GM18951 (cell line): ENCODE measurements around the gene CLTCL1.

Source experiments
- POLR2A ChIP-seq: IDR thresholded peaks from 4 replicates; pipeline ENCODE4 v1.6.1; 2011; ENCODE audit warnings: mild to moderate bottlenecking; ENCODE audit not compliant: insufficient read length, insufficient read depth; ENCODE audit errors: extremely low read depth
- in situ Hi-C: fragments of 300-500 bp; cut with MboI; formaldehyde crosslinking; loops from one replicate; pipeline ENCODE4 v1.12.0; 2022; ENCODE audit warnings: low sequenced_read_pairs, mixed read lengths, inconsistent platforms; ENCODE audit not compliant: unreplicated experiment

Gene CLTCL1

DNA sequence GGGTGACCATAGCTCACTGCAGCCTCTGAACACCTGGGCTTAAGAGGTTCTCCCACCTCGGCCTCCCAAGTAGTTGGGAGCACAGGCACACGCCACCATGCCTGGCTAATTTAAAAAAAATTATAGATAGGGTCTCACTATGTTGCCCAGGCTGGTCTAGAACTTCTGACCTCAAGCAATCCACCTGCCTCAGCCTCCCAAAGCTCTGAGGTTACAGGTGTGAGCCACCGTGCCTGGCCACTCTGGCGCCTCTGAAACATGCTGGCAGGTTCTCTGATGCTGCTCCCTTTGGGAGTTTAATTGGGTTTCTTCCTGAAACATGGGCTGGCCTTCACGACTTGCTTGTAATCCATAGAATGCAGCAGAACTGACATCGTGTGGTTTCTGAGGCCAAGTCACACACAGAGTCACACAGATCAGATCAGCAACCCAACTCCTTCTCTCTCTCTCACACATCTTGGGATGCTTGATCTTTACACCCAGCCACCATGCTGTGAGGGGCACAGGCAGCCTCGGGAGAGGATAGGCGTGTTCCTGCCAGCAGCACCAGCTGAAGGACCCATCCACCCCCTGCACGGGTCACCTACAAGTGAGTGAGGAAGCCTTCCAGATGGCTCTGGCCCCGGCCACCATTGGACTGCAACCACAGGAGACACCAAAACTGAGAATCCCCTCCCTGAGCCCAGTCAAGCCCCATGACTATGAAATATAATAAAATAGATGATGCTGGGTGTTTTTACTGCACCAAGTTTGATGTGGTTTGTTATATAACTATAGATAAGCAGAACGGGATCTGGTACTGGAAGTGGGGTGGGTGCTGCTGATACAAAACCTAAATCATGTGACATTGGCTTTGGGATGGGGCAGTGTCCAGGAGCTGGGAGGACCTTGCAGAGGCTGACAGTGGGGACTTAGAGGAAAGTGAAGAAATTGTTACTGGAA is 138.3 kb downstream of the CLTCL1 start:
- no peak for TF ChIP-seq POLR2A
- in situ Hi-C loops = no loop called here

DNA sequence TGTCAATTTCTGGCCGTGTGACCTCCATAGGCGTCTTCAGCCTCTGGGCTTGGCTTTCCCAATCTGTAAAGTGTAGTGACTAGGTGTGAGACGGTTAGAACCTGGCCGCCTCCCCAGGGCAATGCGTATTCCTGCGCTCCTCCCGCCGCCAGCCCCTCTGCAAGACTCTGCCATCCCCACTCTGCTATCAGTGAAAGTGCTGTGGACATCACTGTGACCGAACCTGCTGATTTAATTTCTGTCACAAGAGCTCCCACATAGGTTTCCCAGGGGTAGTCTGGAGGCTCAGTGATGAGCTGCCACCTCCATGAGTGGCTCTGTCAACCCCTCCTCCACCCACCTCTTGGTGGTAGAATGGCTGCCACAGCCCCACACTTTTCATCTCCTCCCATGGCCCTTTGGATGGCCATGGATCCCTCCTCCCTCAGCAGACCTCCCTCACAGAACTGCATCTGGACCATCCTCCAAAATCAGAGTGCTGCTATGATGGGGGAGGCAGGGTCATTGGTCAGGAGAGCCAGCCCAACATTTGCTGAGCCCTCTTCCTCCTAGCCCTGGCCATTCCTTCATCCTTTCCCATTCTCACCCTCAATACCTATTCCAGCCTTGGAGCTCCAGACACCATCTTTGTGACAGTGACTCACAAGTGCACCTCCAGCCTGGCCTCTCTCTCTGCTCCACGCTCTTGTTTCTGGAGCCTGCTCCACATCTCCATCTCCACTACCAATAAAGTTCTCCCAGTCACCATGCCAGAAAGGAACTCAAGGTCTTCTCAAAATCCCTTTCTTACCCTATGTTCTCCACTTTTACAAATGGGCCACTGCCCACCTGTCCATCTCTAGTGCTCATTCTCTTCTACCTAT is 140.0 kb downstream of the CLTCL1 start:
- in situ Hi-C loops = no loop called here
- no peak for TF ChIP-seq POLR2A

DNA sequence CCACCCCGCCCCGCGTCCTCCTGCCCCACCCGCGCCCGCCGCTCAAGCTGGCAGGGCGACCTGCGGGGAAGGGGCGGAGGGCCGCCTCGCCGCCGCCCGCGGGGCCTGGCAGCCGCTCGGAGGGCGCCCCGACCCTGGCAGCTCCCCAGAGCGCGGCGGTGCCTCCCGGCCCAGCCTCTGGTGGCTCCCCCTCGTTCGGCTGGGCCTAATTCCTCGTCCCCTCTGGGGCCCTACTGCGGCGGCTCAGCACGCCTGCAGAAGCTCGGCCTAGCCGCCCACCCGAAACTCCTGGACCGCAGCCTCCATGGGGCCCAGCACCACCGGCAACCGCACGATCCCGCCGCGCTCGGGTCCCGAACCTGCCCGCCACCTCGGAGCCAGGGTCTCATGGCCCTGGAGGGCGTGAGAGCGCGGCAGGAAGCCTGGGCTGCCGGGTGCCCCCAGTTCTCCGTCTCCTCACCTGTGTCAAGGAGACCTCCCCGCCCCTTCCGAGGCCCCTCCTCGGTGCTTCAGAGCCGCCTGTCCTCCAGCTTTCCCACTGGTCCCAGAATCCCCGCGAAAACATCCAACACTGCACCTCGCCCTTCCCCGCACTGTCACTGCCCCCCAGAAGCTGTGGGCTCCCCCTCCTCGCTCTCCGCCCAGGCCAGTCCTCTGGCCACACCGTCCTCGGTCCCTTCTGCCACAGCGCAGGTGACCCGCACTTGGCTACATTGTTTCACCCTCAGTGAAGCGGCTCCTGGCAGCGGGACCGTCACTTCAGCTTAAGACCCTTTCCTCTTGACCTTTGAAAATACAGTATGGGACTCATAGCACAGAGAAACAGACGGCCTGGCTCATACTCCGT is 140.8 kb downstream of the CLTCL1 start:
- no peak for TF ChIP-seq POLR2A
- in situ Hi-C loops = no loop called here

DNA sequence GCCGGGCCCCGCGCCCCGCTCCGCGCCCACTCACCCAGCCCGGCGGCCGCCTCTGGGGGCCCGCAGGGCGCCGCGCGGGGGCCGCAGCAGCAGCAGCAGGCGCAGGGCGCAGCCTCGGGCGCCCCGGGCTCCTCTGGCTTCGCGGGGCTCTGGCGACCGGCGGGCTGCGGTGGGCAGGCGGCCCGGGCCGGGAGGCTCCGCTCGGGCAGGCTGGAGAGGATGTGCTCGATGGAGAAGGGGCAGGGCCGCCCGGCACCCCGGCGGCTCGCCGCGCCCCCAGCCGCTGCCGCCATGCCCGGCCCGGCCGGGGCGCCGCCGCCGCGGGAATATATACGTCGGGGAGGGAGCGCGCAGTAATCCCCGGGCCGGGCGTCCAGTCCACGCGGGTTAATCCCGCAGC is 141.5 kb downstream of the CLTCL1 start, which contains the start of gene GSC2:
Gene GSC2 (minus strand): TSS at position 302 of the 400 bp plus-strand sequence. CDS start 9 bp downstream, at position 293.
- TF ChIP-seq POLR2A = no peak

DNA sequence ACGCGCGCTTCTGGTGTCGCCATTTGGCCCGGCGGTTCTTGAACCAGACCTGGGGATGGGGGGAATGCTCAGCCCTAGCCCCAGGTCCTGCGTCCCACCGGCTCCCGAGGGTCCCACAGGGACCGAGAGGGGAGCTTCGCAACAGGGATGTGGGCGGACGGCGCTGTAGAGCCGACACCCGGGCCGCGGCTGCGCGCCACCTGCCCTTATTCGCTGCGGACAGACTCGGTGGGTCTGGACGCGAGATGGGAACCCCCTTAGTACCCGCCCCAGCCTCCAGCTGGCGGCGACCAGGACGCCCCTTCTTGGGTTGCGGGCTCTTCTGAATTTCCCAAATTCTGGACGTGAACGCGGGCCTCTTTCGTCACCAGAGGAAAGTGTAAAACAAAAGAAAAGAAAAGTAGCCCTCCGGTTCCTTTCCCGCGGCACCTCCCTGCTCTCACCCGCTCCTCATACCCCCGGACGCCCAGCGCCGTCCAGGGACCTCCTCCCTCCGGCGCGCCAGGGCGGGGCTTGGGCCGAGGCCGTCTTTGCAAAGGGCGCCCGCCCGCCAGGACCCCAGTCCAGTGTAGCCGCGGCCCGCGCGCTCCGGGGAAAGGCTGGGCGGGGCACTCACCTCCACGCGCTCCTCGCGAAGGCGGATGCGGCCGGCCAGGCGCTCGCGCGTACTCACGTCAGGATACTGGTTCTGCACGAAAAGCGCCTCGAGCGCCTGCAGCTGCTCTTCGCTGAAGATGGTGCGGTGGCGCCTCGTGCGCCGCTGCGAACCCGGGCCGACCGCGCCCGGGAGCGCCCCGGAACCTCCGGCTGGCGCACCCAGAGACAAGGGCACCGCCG is 142.3 kb downstream of the CLTCL1 start:
- in situ Hi-C loops = no loop called here
- TF ChIP-seq POLR2A = no peak

More for the DNA sequence above, 141.5 kb downstream of the CLTCL1 start, which contains the start of gene GSC2:
- in situ Hi-C loops = no loop called here

DNA sequence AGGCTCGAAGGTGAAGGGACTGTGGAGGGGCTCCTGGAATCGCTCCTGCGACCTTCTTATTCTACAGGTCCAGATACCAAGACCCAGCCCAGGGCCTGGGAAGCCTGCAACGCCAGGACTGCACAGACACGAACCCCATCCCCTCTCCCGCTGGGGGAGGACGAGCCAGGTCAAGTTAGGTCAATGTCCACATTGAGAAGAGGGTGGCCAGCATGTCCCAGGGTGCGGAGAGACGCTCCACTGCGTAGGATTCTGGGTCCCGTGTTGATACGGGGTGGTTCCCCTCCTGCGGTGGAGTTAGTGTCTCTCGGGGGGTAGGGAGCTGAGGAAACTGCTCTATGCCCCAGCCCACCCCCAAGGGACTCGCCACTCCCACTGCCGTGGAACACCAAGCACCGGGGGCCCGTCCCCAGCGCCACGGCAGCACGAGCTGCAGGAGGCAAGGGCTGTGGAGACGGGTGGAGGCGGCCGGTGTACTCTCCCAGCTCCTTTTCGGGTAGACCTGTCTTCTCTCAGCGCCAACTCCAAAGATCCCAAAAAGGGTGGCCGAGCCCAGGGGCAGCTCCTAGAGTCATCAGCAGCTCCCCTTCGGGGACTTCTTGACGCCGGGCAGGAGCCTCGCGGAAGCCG is 143.0 kb downstream of the CLTCL1 start:
- in situ Hi-C loops = no loop called here
- TF ChIP-seq POLR2A = no peak

DNA sequence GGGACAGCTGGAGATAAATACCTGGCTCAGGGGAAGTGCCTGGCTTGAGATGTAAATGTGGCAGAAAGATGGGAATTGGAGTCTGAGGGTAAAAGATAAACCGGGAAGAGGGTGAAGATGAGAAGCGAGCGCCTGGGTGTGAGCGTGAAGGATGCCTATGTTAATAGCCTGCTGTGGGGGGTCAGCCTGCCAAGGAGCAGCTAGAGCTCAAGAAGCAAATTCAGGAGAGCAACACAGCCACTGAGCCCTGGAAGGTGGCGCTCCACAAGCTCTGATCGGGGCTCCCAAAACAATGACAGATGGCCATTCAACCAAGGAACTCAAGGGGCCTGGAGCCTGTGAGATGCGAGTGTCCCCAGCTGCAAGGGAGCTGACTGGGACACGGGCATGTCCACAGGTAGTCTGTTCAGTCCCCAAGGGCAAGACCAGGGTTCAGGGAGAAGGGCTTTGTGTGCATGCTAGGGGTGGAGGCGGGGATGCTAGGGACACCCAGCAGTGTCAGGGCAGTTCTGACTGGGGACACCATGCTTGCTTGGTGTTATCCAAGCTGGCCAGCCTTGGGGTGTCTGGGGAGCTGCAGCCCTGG is 144.2 kb downstream of the CLTCL1 start:
- TF ChIP-seq POLR2A = no peak
- in situ Hi-C loops = no loop called here

DNA sequence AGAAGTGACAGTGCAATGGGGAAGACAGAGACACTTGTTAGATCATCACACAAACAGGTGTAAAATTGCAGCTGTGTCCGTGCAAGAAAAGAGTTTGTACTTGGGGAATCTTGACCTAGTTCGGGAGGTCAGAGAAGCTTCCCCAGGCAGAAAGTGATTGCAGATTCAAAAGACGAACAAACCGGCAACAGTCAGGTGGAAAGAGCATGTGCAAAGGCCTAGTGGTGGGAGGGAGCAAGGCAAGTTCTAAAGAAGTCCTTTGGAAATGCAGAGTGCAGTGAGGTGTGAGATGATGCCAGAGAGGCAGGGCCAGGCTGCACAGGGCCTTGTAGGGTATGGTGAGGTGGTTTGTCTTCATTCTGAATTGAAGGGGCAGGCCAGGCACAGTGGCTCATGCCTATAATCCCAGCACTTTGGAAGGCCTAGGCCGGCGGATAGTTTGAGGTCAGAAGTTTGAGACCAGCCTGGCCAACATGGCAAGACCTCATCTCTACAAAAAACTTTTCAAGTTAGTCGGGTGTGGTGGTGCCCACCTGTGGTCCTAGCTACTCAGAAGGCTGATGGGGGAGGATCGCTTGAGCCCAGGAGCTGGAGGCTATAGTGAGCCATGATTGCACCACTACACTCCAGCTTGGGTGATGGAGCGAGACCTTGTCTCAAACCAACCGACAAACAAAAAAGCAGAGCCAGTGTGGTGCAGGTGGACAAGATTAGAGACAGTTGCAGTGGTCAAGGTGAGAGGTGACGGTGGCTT is 145.1 kb downstream of the CLTCL1 start:
- in situ Hi-C loops = no loop called here
- no peak for TF ChIP-seq POLR2A

DNA sequence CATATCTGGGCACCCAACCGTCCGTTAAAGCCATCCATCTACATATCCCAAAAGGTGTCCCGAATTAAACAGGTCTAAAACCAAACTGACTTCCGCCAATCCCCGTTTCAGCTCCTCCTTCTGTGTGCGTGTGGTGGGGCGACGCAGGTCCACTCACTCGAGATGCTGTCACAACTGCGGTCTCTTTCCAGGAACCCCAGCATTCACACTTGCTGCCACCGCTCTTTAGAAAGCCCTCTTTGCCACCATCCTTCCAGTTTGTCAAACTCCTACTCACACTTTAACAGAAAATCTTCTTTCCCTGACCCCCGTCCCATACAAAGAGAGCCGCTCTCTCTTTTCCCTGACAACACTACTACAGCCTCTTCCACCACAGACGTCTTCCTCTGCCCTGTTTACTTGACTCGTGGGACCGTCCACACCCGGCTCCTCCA is 147.5 kb downstream of the CLTCL1 start:
- no peak for TF ChIP-seq POLR2A
- in situ Hi-C loops = no loop called here

DNA sequence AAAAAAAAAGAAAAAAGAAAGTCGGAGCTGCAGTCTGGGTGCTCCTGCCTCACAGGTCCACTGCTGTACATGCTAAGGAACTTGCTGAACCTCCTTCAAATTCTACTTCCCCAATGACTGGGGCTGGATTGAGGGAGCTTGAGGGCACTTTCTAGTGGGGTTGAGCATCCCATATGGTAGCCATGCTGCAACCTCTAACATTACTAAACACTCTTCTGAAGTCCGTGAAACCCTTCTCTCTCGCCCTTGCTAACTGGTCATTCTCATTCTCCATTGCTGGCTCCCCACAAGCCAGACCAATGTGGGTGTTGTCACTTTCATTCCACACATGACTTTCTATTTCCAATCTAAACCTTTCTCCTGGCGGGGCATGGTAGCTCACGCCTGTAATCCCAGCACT is 148.3 kb downstream of the CLTCL1 start:
- in situ Hi-C loops = no loop called here

DNA sequence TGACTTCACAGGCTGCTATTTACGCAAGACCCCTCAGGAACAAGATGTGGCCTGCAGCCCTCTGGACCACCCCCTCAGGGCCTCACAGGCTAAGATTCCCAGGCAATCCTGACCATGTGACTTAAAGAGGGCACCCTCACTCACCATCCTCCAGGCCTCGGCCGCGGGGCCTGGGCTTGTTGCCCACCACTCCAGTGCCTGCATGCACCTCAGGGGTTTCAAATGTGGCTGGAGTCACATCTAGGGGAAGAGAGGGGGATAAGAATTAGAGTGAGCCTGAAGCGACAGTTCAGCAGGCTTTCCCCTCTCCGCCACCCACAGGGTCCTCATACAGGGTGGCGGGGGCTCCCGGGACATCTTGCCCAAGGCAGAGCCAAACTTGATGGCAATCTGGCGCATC is 149.1 kb downstream of the CLTCL1 start:
- TF ChIP-seq POLR2A = no peak
- in situ Hi-C loops = no loop called here

More for the DNA sequence above, 148.3 kb downstream of the CLTCL1 start:
- no peak for TF ChIP-seq POLR2A

DNA sequence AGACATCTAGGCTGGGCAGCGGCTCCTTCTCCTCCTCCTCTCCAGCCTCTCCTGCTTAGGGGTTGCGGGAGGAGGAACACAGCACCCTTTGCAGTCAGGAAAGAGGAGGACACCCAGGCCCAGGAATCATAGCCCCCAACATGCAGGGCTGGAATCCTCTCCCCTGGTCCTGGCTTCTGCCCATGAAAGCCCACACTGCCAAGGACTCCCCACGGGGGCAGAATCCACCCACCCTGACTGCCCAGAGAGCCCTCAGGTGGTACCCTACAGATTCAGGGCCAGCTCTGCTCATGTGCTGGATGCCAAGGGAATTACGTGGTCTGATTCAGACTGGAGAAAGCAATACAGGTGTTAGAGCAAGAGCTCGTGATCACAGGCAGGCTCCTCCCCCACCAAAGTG is 151.5 kb downstream of the CLTCL1 start:
- no peak for TF ChIP-seq POLR2A
- in situ Hi-C loops = no loop called here
